Caco-2 (cell line): ENCODE results near the gene WBP1L. TPM values are rescaled to one million over a fixed set of nuclear protein-coding genes. Genes with fewer than 3 reads are reported as not detected.
A peak's percentile ranks its signal among the peaks of the same experiment; 100 is the strongest.

Experiments used
- BruUV-seq: library from RNA; stranded (reverse); fragments of 400-500 nt; replicated peaks from 2 replicates; lab custom pipeline; 2021; lab: Mats Ljungman, UMichigan
- CTCF ChIA-PET: fragments of 300-600 bp; sonication (Branson Sonifier 250); formaldehyde crosslinking; loops from one replicate; lab custom pipeline; 2022; ENCODE audit warnings: antibody characterized with exemption; lab: Charles Lee
- POLR2A ChIA-PET: fragments of 300-600 bp; sonication (Branson Sonifier 250); formaldehyde crosslinking; loops from one replicate; lab custom pipeline; 2022; ENCODE audit warnings: antibody characterized with exemption; lab: Charles Lee
- DNase-seq, 2 experiments: peaks; one replicate each; pipeline versions ENCODE4 v3.0.0 to v3.0.0-alpha.2; 2020 to 2022
- H3K27me3 ChIP-seq: replicated peaks from 2 replicates; pipeline ENCODE4 v1.6.0; 2011; ENCODE audit warnings: low read length; ENCODE audit not compliant: control insufficient read depth, insufficient read depth
- H3K36me3 ChIP-seq: 2 replicates; pipeline ENCODE4 v1.5.1; 2011; ENCODE audit warnings: low read length; ENCODE audit not compliant: control insufficient read depth, insufficient read depth
- H3K4me1 ChIP-seq: fragments of 250-450 bp; sonication (Bioruptor Pico); 2 replicates; pipeline ENCODE4 v1.5.1; 2020; ENCODE audit warnings: mild to moderate bottlenecking
- H3K4me3 ChIP-seq: 2 replicates; pipeline ENCODE4 v1.5.1; 2011; ENCODE audit warnings: low read depth, mild to moderate bottlenecking, control low read depth, low read length
- H3K9me3 ChIP-seq: fragments of 250-450 bp; sonication (Bioruptor Pico); 2 replicates; pipeline ENCODE4 v1.5.1; 2020; ENCODE audit warnings: mild to moderate bottlenecking, moderate library complexity
- H3K27ac Mint-ChIP-seq: one replicate; pipeline ENCODE4 v1.8.0; 2022; ENCODE audit warnings: mixed read lengths; ENCODE audit not compliant: unreplicated experiment
- H3K27me3 Mint-ChIP-seq: one replicate; pipeline ENCODE4 v1.8.0; 2022; ENCODE audit warnings: mixed read lengths; ENCODE audit not compliant: insufficient read depth, unreplicated experiment
- H3K36me3 Mint-ChIP-seq: one replicate; pipeline ENCODE4 v1.8.0; 2022; ENCODE audit warnings: mild to moderate bottlenecking, mixed read lengths; ENCODE audit not compliant: insufficient read depth, unreplicated experiment
- H3K4me1 Mint-ChIP-seq: one replicate; pipeline ENCODE4 v1.8.0; 2022; ENCODE audit warnings: low read depth, mixed read lengths; ENCODE audit not compliant: unreplicated experiment
- H3K4me3 Mint-ChIP-seq: one replicate; pipeline ENCODE4 v1.8.0; 2022; ENCODE audit warnings: mild to moderate bottlenecking, moderate library complexity, mixed read lengths; ENCODE audit not compliant: unreplicated experiment
- H3K9me3 Mint-ChIP-seq: one replicate; pipeline ENCODE4 v1.8.0; 2022; ENCODE audit warnings: mixed read lengths; ENCODE audit not compliant: unreplicated experiment
- CTCF ChIP-seq, 2 experiments: fragments of 200-600 bp in 1 of 2; IDR thresholded peaks; 1 replicate in 1 of 2; 2 replicates in 1 of 2; pipeline versions ENCODE4 v1.5.1 to v1.8.0; 2011 to 2022; ENCODE audit warnings: antibody characterized with exemption in 1 of 2, control low read depth in 1 of 2, inconsistent platforms in 1 of 2, low read depth in 1 of 2, low read length in 1 of 2, mild to moderate bottlenecking in 1 of 2, moderate library complexity in 1 of 2; ENCODE audit not compliant: insufficient read depth in 1 of 2, severe bottlenecking in 1 of 2, unreplicated experiment in 1 of 2
- intact Hi-C: fragments of 100-400 bp; cut with micrococcal nuclease; formaldehyde crosslinking; loops from one replicate; pipeline ENCODE4 v1.10.0; 2022; ENCODE audit not compliant: unreplicated experiment
- total RNA-seq: library from RNA; stranded (reverse); gene quantifications from 2 replicates; pipeline ENCODE4 v1.2.3, GENCODE V29; 2022

The WBP1L gene
- total RNA-seq, 1 experiment from 2014 or later, result 28.2 TPM

- no peak overlapping the region for H3K4me3 Mint-ChIP-seq
- intact Hi-C loops, result no loop called here
- Histone ChIP-seq H3K36me3 (peaks cover 1% of the 10 kb centered on the region), H3K4me3 (no peak overlapping the region), H3K4me1 (peaks cover 12% of the 10 kb centered on the region), H3K27me3 (no peaks in the 10 kb centered on the region), H3K9me3 (no peaks in the 10 kb centered on the region)
- H3K36me3 Mint-ChIP-seq, result peaks cover 31% of the 10 kb centered on the region
- ChIA-PET POLR2A (no interaction called here), CTCF (no interaction called here)
- no peaks in the 10 kb centered on the region for H3K9me3 Mint-ChIP-seq
- no TSS peak for BruUV-seq
- no peaks in the 10 kb centered on the region for H3K27me3 Mint-ChIP-seq
- TF ChIP-seq CTCF (IDR thresholded peaks at IDR 0.05; ENCODE audit: insufficient read depth in 1 of 2, low read depth in 1 of 2, low read length in 1 of 2, severe bottlenecking in 1 of 2, unreplicated experiment in 1 of 2), result no peak
- DNase-seq, result no peak
- no peak overlapping the region for H3K27ac Mint-ChIP-seq
- H3K4me1 Mint-ChIP-seq, result no peaks in the 10 kb centered on the region
Observed at GRCh38 chr10:102813017-102813541, 69.3 kb downstream of the WBP1L start.

GRCh38 chr10:102813734-102814452, 70.1 kb downstream of the WBP1L start:
- no peak for TF ChIP-seq CTCF (IDR thresholded peaks at IDR 0.05; ENCODE audit: insufficient read depth in 1 of 2, low read depth in 1 of 2, low read length in 1 of 2, severe bottlenecking in 1 of 2, unreplicated experiment in 1 of 2)
- Histone ChIP-seq H3K36me3 (peaks cover 1% of the 10 kb centered on the region), H3K4me3 (no peak overlapping the region), H3K27me3 (no peaks in the 10 kb centered on the region), H3K4me1 (peaks cover 15% of the 10 kb centered on the region), H3K9me3 (no peaks in the 10 kb centered on the region)
- peak; percentile 74 to 87 for DNase-seq
- Mint-ChIP-seq H3K27me3 (no peaks in the 10 kb centered on the region), H3K4me1 (peaks cover under 1% of the 10 kb centered on the region), H3K36me3 (peaks cover 31% of the 10 kb centered on the region), H3K4me3 (no peak overlapping the region), H3K27ac (peak overlapping the region; percentile 31), H3K9me3 (no peaks in the 10 kb centered on the region)
- no TSS peak for BruUV-seq
- intact Hi-C loops, result loop anchor here (1.0 to 2.0 kb wide), 2 partner anchors 37 to 61 kb away; no protein-coding TSS in a partner anchor
- CTCF ChIA-PET, result interaction anchor here (1.0 kb wide), 1 partner anchor 59 kb away, joined by 8 read pairs; no protein-coding TSS in a partner anchor
- POLR2A ChIA-PET, result no interaction called here

- peak in 1 of 2 experiments; percentile 53 for DNase-seq
- BruUV-seq, result no TSS peak
- H3K27me3 ChIP-seq, result no peaks in the 10 kb centered on the region
- Mint-ChIP-seq H3K27me3 (no peaks in the 10 kb centered on the region), H3K36me3 (peaks cover 31% of the 10 kb centered on the region), H3K4me3 (no peak overlapping the region), H3K4me1 (peaks cover 6% of the 10 kb centered on the region), H3K27ac (peak overlapping the region; percentile 31), H3K9me3 (no peaks in the 10 kb centered on the region)
- H3K4me3 ChIP-seq, result no peak overlapping the region
- peaks cover 20% of the 10 kb centered on the region for H3K4me1 ChIP-seq
- CTCF ChIA-PET, result interaction anchor here (1.0 kb wide), 1 partner anchor 60 kb away, joined by 8 read pairs; no protein-coding TSS in a partner anchor
- intact Hi-C loops, result loop anchor here (1.0 to 2.0 kb wide), 2 partner anchors 38 to 61 kb away; no protein-coding TSS in a partner anchor
- H3K9me3 ChIP-seq, result no peaks in the 10 kb centered on the region
- peaks cover 1% of the 10 kb centered on the region for H3K36me3 ChIP-seq
- no peak for TF ChIP-seq CTCF (IDR thresholded peaks at IDR 0.05; ENCODE audit: insufficient read depth in 1 of 2, low read depth in 1 of 2, low read length in 1 of 2, severe bottlenecking in 1 of 2, unreplicated experiment in 1 of 2)
- POLR2A ChIA-PET, result no interaction called here
Observed at GRCh38 chr10:102814453-102814871, 70.7 kb downstream of the WBP1L start.
